Fibroblast of lung (primary cell): ENCODE results near the gene SYP.

Experiments
- EZH2 ChIP-seq: IDR thresholded peaks from 2 replicates; pipeline ENCODE4 v1.5.1; 2012; ENCODE audit warnings: low read length, control low read depth, mild to moderate bottlenecking; ENCODE audit errors: missing control alignments
- TF ChIP-seq, protein P1 (sequence below), 2 donors: IDR thresholded peaks in 1 of 2; conservative IDR thresholded peaks in 1 of 2; 1 replicate in 1 of 2; 2 replicates in 1 of 2; pipeline ENCODE4 v1.5.1; 2011 to 2012; ENCODE audit warnings: low read length in 2 of 2, control low read depth in 1 of 2, inconsistent platforms in 1 of 2, low read depth in 1 of 2, mild to moderate bottlenecking in 1 of 2

DNA sequence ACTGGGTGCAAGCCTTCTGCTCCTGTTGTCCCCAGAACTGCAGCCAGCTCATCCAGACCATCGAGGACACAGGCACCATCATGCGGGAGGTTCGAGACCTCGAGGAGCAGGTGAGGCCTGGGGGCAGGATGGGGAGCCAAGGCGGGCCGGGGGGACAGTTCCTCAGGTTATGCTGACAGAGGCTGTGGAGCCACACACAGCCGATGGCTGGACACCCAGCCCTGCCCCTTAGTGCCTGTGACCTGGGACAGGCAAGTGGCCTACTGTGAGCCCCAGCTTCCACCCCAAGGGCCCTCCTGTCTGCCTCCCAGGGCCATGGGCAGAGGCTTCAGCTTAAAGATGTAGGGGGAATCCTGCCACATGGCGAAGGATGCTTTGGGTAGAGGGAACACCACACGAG is 49.6 kb upstream of the SYP start:
- TF ChIP-seq, protein P1, sequence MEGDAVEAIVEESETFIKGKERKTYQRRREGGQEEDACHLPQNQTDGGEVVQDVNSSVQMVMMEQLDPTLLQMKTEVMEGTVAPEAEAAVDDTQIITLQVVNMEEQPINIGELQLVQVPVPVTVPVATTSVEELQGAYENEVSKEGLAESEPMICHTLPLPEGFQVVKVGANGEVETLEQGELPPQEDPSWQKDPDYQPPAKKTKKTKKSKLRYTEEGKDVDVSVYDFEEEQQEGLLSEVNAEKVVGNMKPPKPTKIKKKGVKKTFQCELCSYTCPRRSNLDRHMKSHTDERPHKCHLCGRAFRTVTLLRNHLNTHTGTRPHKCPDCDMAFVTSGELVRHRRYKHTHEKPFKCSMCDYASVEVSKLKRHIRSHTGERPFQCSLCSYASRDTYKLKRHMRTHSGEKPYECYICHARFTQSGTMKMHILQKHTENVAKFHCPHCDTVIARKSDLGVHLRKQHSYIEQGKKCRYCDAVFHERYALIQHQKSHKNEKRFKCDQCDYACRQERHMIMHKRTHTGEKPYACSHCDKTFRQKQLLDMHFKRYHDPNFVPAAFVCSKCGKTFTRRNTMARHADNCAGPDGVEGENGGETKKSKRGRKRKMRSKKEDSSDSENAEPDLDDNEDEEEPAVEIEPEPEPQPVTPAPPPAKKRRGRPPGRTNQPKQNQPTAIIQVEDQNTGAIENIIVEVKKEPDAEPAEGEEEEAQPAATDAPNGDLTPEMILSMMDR (conservative IDR thresholded peaks at IDR 0.05 in 1 of 2, IDR thresholded peaks at IDR 0.05 in 1 of 2; ENCODE audit: low read depth in 1 of 2, low read length in 2 of 2), result no peak
- no peak for TF ChIP-seq EZH2
